NT2/D1 (cell line): Measurements from ENCODE around the gene MARK3.

Source experiments
- DNase-seq: peaks from one replicate; pipeline ENCODE4 v3.0.0-alpha.2; 2011; ENCODE audit warnings: low read depth, low spot score
- H3K27me3 ChIP-seq: 2 replicates; pipeline ENCODE4 v1.6.0; 2011; ENCODE audit warnings: mild to moderate bottlenecking; ENCODE audit not compliant: insufficient read length, insufficient read depth
- H3K36me3 ChIP-seq: 2 replicates; pipeline ENCODE4 v1.6.1; 2011; ENCODE audit warnings: mild to moderate bottlenecking, low read length, mixed read lengths; ENCODE audit not compliant: insufficient read depth, insufficient read length
- H3K4me1 ChIP-seq: 2 replicates; pipeline ENCODE4 v1.5.1; 2011; ENCODE audit not compliant: insufficient read depth, insufficient read length
- H3K4me3 ChIP-seq: 2 replicates; pipeline ENCODE4 v1.5.1; 2011; ENCODE audit warnings: low read depth; ENCODE audit not compliant: insufficient read length
- H3K9ac ChIP-seq: 2 replicates; pipeline ENCODE4 v1.6.0; 2011; ENCODE audit warnings: low read depth; ENCODE audit not compliant: insufficient read length
- H3K9me3 ChIP-seq: 2 replicates; pipeline ENCODE4 v1.5.1; 2011; ENCODE audit warnings: mild to moderate bottlenecking, low read length; ENCODE audit not compliant: insufficient read depth
- SUZ12 ChIP-seq: IDR thresholded peaks from 2 replicates; pipeline ENCODE4 v1.6.1; 2011; ENCODE audit not compliant: insufficient read length, insufficient read depth; ENCODE audit errors: extremely low read depth
- YY1 ChIP-seq: IDR thresholded peaks from 2 replicates; pipeline ENCODE4 v1.6.1; 2011; ENCODE audit not compliant: insufficient read length, insufficient read depth
- ZNF274 ChIP-seq: IDR thresholded peaks from 2 replicates; pipeline ENCODE4 v1.6.1; 2011; ENCODE audit warnings: mild to moderate bottlenecking, low read depth, low read length

The MARK3 gene

GRCh38 chr14:103534576-103535061 is 149.4 kb downstream of the MARK3 start:
- peaks cover 63% of the 10 kb centered on the region for H3K36me3 ChIP-seq
- no peaks in the 10 kb centered on the region for H3K9me3 ChIP-seq
- peaks cover 8% of the 10 kb centered on the region for H3K4me1 ChIP-seq
- H3K9ac ChIP-seq: no peak overlapping the region
- TF ChIP-seq YY1 (no peak), ZNF274 (no peak), SUZ12 (no peak)
- no peak for DNase-seq
- no peaks in the 10 kb centered on the region for H3K27me3 ChIP-seq
- no peak overlapping the region for H3K4me3 ChIP-seq

GRCh38 chr14:103535081-103535890 is 150.1 kb downstream of the MARK3 start:
- Histone ChIP-seq H3K36me3 (peaks cover 58% of the 10 kb centered on the region), H3K4me1 (peaks cover 2% of the 10 kb centered on the region)

GRCh38 chr14:103535891-103536565 is 150.8 kb downstream of the MARK3 start:
- Histone ChIP-seq H3K36me3 (peaks cover 51% of the 10 kb centered on the region), H3K4me1 (peaks cover 5% of the 10 kb centered on the region), H3K27me3 (no peaks in the 10 kb centered on the region), H3K9ac (no peak overlapping the region), H3K4me3 (no peak overlapping the region), H3K9me3 (no peaks in the 10 kb centered on the region)
- DNase-seq: no peak
- no peak for TF ChIP-seq SUZ12
- no peak for TF ChIP-seq ZNF274
- no peak for TF ChIP-seq YY1

More at GRCh38 chr14:103535081-103535890, 150.1 kb downstream of the MARK3 start:
- TF ChIP-seq YY1 (no peak), ZNF274 (no peak), SUZ12 (no peak)
- no peaks in the 10 kb centered on the region for H3K27me3 ChIP-seq
- no peak for DNase-seq
- H3K9ac ChIP-seq: no peak overlapping the region
- H3K9me3 ChIP-seq: no peaks in the 10 kb centered on the region
- no peak overlapping the region for H3K4me3 ChIP-seq

GRCh38 chr14:103536693-103537092 is 151.5 kb downstream of the MARK3 start:
- Histone ChIP-seq H3K9ac (no peak overlapping the region), H3K27me3 (no peaks in the 10 kb centered on the region), H3K4me1 (peaks cover 12% of the 10 kb centered on the region), H3K9me3 (no peaks in the 10 kb centered on the region), H3K36me3 (peaks cover 44% of the 10 kb centered on the region), H3K4me3 (no peak overlapping the region)
- TF ChIP-seq SUZ12: no peak
- TF ChIP-seq ZNF274: no peak
- no peak for TF ChIP-seq YY1
- DNase-seq: no peak

DNA sequence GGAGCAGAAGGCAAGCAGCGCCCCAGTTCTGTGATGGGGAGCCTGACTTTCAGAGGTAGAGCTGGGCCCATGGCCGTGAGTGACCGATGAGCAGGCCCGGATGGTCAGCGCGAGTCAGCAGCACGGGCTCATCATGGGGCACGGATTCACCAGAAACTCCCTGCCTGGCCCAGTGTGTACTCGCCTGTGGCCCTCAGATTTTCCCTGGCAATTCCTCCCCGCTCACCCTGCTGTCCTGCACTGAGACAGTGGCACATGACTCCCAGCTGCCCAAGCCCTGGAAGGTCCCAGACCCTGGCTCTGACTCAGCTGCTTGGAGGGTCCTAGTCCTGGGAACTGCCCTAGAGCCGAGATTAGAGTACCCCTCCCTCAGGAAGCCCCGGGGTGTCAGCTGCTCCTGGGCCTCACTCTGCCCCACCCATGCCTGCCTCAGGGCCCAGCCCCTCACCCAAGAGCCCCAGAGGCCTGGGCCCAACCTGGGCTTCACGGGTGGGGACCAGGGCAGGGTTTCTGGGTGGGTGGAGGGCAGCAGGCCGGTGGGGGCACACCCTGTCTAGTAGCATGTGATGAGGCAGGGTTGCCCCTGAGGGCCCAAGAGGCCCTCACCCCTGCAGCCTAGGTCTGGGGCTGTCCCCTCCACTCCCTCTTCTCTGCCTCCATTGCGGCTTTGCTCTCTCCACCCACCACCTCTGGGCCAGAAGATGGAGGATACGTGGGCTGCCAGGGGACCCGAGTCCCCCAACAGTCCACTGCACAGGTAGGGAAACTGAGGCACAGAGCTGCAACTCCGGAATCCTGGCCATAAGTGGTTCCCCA is 152.2 kb downstream of the MARK3 start:
- H3K9me3 ChIP-seq: no peaks in the 10 kb centered on the region
- peaks cover 18% of the 10 kb centered on the region for H3K4me1 ChIP-seq
- DNase-seq: no peak
- H3K36me3 ChIP-seq: peaks cover 38% of the 10 kb centered on the region
- H3K4me3 ChIP-seq: no peak overlapping the region
- no peaks in the 10 kb centered on the region for H3K27me3 ChIP-seq
- no peak overlapping the region for H3K9ac ChIP-seq
- TF ChIP-seq YY1: no peak
- no peak for TF ChIP-seq SUZ12
- TF ChIP-seq ZNF274: no peak

DNA sequence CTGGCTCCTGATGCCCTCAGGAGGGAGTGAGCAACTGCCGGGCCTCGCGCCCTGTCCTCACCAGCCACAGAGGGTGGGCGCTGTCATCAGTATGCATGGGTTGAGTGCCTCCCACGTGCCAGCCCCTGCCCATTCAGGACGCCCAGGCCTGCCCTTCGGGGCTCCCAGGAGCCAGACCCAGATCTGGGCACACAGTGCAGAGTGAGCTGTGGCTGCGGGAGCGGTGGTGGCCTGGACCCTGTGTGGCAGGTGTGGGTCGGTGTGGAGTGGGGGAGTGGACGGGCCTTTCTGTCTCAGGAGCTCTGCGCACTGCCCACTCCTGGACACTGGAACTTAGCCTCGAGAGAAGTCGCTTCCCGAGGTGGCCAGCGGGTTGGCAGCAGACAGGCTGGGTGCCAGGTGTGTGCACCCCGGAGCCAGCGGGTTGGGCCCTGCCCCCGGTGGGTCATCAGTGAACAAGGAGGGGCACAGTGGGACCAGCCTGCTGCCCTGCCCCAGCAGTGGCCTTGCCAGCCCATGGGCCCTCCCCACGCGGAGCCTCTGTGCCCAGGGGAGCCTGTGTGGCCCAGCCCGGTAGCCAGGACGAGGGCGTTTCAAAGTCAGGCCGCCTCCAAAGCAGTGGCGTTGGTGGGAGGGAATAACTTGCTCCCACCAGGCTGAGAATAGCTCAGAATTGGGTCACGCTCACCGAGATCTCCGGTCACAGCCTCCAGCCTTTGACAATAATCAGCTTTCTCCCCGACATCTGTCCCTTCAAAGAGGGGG is 153.3 kb downstream of the MARK3 start:
- Histone ChIP-seq H3K4me3 (no peak overlapping the region), H3K36me3 (peaks cover 29% of the 10 kb centered on the region), H3K9ac (no peak overlapping the region), H3K9me3 (no peaks in the 10 kb centered on the region), H3K4me1 (peaks cover 22% of the 10 kb centered on the region), H3K27me3 (no peaks in the 10 kb centered on the region)
- TF ChIP-seq YY1 (no peak), ZNF274 (no peak), SUZ12 (no peak)
- DNase-seq: no peak
